Mesothelial cell of epicardium (in vitro differentiated cells): Measurements from ENCODE around the gene CHST13. TPM values are rescaled to one million over a fixed set of nuclear protein-coding genes. Genes with fewer than 3 reads are reported as not detected.

Experiments
- DNase-seq, 2 experiments: peaks; one replicate each; pipeline ENCODE4 v3.0.0; 2021; ENCODE audit warnings: low spot score in 2 of 2; ENCODE audit not compliant: unreplicated experiment in 2 of 2
- H3K27ac Mint-ChIP-seq: 2 replicates; pipeline ENCODE4 v1.8.0; 2021; ENCODE audit warnings: mixed read lengths
- H3K27me3 Mint-ChIP-seq: 2 replicates; pipeline ENCODE4 v1.8.0; 2021; ENCODE audit warnings: low read depth, mixed read lengths
- H3K36me3 Mint-ChIP-seq: 2 replicates; pipeline ENCODE4 v1.8.0; 2021; ENCODE audit warnings: mixed read lengths
- H3K4me1 Mint-ChIP-seq: 2 replicates; pipeline ENCODE4 v1.8.0; 2021; ENCODE audit warnings: mixed read lengths
- H3K4me3 Mint-ChIP-seq: 2 replicates; pipeline ENCODE4 v1.8.0; 2021; ENCODE audit warnings: mild to moderate bottlenecking, moderate library complexity, mixed read lengths
- H3K9me3 Mint-ChIP-seq: 2 replicates; pipeline ENCODE4 v1.8.0; 2021; ENCODE audit warnings: mixed read lengths
- total RNA-seq: library from RNA; stranded (reverse); gene quantifications from 3 replicates; pipeline ENCODE4 v1.2.1, GENCODE V29; 2021
- TF ChIP-seq, protein P1 (sequence below): fragments of 200-600 bp; sonication (generic); IDR thresholded peaks from one replicate; pipeline ENCODE4 v1.5.0; 2021; ENCODE audit warnings: antibody characterized with exemption; ENCODE audit not compliant: unreplicated experiment

Gene CHST13
- total RNA-seq, 1 donor from 2014 or later = not detected

DNA sequence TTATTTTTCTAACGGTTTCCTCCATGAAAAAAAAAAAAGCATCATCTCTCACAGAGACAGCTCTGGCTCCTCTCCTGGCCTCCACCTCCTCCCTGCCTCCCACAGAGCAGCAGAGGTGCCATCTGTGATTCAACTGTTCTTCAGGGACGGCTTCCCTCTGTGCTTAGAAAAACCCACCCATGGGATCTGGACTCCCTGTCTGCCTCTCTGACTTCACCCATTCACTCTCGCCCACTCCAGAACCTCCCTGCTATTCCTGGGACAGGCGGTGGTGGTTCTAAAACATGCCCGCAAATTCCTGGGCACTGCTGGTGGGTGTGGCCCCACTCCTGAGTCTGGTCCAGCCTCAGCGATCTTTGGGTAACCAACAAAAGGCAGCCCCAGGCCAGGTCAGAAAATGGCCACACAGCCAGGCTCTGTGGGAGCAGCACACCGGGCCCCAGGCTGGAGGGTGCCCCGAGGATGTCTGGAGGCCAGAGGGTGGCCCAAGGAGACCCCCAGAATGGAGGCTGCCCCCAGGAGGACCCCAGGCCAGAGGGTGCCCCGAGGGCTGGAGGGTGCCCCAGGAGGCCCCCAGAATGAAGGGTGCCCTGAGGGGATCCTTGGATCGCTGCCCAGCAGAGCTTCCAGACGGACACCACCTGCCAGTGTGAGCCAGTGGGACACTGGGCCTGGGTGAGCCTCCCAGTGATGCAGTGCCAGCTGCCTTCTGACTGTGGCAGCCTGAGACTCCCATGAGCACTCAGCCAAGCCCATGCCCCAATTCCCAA lies 2.6 kb upstream of the CHST13 start:
- Mint-ChIP-seq H3K9me3 (no peaks in the 10 kb centered on the region), H3K36me3 (no peaks in the 10 kb centered on the region), H3K4me3 (no peak overlapping the region), H3K27ac (no peak overlapping the region), H3K4me1 (no peaks in the 10 kb centered on the region), H3K27me3 (peaks cover 64% of the 10 kb centered on the region)
- TF ChIP-seq, protein P1, sequence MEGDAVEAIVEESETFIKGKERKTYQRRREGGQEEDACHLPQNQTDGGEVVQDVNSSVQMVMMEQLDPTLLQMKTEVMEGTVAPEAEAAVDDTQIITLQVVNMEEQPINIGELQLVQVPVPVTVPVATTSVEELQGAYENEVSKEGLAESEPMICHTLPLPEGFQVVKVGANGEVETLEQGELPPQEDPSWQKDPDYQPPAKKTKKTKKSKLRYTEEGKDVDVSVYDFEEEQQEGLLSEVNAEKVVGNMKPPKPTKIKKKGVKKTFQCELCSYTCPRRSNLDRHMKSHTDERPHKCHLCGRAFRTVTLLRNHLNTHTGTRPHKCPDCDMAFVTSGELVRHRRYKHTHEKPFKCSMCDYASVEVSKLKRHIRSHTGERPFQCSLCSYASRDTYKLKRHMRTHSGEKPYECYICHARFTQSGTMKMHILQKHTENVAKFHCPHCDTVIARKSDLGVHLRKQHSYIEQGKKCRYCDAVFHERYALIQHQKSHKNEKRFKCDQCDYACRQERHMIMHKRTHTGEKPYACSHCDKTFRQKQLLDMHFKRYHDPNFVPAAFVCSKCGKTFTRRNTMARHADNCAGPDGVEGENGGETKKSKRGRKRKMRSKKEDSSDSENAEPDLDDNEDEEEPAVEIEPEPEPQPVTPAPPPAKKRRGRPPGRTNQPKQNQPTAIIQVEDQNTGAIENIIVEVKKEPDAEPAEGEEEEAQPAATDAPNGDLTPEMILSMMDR = no peak
- DNase-seq = no peak

DNA sequence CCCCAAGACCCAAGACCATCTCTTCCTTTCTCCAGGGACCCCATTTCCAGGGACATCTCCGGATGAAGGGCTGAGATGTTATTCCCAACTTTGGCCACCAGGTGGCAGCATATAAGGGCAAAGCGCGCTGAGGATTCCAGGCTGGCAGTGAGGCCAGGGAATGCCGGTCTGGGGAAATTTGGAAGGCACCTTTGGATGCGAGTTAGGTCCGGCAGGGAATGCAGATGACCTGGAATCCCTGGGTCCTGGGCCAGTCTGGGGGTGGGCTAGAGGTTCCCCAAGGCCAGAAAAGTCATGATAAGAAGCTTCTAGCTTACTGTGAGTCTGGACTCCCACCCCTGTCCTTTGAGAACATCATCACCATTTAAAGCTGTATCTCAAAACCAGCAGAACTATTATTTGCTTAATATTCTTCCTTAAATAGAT lies 1.6 kb upstream of the CHST13 start:
- no peak overlapping the region for H3K4me3 Mint-ChIP-seq
- H3K27me3 Mint-ChIP-seq = peaks cover 71% of the 10 kb centered on the region
- no peaks in the 10 kb centered on the region for H3K4me1 Mint-ChIP-seq
- H3K9me3 Mint-ChIP-seq = no peaks in the 10 kb centered on the region
- peak in 1 of 2 experiments; percentile 79 for DNase-seq
- no peaks in the 10 kb centered on the region for H3K36me3 Mint-ChIP-seq
- TF ChIP-seq, protein P1 = peak; percentile 100
- H3K27ac Mint-ChIP-seq = no peak overlapping the region

DNA sequence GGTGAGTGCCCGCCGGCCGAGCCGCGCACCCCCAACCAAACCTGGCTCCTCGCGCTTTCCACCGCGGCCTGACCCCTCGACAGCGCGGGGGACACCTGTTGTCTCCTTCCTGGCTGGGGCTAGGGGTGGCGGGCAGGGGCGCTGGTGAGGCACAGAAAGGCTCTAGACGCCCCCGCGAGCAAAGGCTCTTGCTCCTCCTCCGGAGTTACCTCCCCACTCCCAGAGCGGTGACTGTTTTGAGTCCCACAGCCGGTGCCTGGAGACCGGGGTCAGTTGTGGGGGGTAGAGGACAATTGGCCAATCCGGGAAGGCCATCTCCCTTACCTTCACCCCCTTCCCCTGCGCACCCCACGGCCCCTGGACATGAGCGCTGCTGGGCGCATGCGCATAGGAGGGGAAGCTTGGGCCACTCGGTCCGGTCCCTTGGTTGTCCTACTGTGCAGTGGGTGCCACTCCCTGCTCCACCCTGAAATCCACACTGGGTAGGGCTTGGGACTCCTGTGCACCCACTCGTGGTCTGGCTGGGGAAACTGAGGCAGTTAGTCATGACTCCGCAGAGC lies 554 bp downstream of the CHST13 start:
- Mint-ChIP-seq H3K4me3 (peak overlapping the region; percentile 49), H3K27me3 (peaks cover 66% of the 10 kb centered on the region), H3K9me3 (no peaks in the 10 kb centered on the region), H3K36me3 (no peaks in the 10 kb centered on the region), H3K27ac (no peak overlapping the region), H3K4me1 (peaks cover 3% of the 10 kb centered on the region)
- TF ChIP-seq, protein P1 = no peak
- no peak for DNase-seq

DNA sequence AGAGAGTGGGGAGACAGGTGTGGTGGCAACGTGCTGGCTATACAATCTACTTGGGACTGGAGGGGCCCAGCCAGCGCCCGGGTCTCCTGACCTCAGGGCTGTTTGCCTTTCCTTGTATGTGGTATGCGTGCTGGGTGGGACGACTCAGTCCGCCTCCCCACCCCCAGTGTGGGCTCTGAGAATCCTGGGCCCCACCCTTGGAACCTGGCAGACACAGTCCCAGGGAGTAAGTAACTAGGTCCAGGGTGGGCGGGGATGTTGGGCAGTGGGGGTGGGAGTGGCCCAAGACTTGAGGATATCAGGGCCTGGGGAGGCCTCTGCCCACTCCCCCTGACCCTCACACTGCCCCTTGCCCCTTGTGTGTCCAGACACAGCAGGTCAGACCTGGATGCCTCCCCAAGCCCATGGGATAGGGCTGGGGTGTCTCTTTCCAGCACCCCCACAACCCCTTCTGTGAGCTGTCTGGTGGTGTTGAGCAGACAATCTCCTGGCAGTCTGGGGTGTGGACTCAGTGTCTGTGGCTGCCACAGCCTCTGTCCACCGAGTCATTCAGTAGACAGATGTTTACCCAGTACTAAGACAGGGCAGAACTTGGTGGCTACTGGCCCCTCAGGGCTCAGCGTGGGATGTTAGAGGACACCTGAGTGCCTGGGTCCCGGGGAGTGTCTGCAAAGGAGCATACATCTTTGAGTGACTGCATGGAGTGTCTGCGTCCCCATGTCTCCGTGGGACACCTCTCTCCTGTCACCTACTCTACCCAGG lies 1.3 kb downstream of the CHST13 start:
- no peaks in the 10 kb centered on the region for H3K36me3 Mint-ChIP-seq
- peaks cover 3% of the 10 kb centered on the region for H3K4me1 Mint-ChIP-seq
- H3K27ac Mint-ChIP-seq = no peak overlapping the region
- TF ChIP-seq, protein P1 = no peak
- H3K4me3 Mint-ChIP-seq = no peak overlapping the region
- DNase-seq = no peak
- peaks cover 58% of the 10 kb centered on the region for H3K27me3 Mint-ChIP-seq
- H3K9me3 Mint-ChIP-seq = no peaks in the 10 kb centered on the region

DNA sequence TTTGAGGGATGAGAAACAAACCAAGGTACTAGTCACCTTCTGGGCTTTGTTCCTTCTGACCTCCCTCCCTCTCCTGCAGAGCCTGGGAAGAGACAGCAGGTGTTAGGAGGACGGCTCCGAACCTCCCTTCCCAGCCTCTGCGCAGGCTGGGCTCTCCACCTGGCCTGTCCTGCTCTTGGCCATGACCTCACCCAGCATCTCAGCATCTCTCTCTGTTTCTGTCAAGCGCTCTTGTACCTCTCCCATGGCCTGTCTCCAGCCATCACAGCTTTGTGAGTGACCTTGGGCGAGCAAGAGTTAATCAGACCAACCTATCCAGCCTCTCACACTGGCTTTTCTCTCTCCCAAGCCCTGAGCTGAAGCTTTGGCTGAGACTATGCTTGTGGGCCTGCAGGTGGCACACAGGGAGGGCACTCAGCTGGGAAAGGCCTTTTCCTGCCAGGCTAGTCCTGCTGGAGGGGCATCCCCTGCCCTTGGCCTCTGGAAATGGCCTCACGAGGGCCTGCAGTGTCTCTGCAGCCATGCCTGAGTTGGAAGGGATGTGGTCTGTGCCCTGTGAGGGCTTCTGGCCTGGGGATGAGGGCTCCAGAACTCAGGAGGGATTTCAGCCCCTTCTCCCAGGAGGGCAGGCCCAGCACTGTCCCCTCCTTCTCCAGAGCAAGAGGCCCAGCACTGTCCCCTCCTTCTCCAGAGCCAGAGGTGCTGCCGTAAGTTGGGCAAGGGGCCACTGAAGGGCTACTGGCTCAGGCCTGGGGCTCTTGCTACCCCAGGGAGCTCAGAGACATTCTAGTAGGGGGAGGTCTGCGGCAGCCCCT lies 2.1 kb downstream of the CHST13 start:
- Mint-ChIP-seq H3K36me3 (no peaks in the 10 kb centered on the region), H3K27ac (no peak overlapping the region), H3K27me3 (peaks cover 54% of the 10 kb centered on the region), H3K4me1 (peaks cover 3% of the 10 kb centered on the region), H3K9me3 (no peaks in the 10 kb centered on the region), H3K4me3 (no peak overlapping the region)
- no peak for DNase-seq
- TF ChIP-seq, protein P1 = no peak
